Fibroblast of skin of abdomen (primary cell): ENCODE data around the gene SPESP1. TPM values are rescaled to one million over a fixed set of nuclear protein-coding genes. Genes with fewer than 3 reads are reported as not detected.
"Not testable (repeated sequence)": the region's sequence is repeated elsewhere in the genome, so short reads cannot be mapped to it uniquely, and the experiment has no call there.

Experiments used
- DNase-seq: peaks from one replicate; pipeline ENCODE4 v3.0.0-alpha.2; 2013
- polyA plus RNA-seq, 2 experiments: library from polyadenylated mRNA; unstranded; fragments of 120-200 nt; gene quantifications; one replicate each; pipeline ENCODE4 v1.2.1, GENCODE V29; 2013; ENCODE audit not compliant: insufficient read length in 2 of 2

The SPESP1 gene
- 3.8 TPM for polyA plus RNA-seq (2013, experiment 1 of 2; ENCODE audit: insufficient read length)
- 3.4 TPM for polyA plus RNA-seq (2013, experiment 2 of 2; ENCODE audit: insufficient read length)

DNA sequence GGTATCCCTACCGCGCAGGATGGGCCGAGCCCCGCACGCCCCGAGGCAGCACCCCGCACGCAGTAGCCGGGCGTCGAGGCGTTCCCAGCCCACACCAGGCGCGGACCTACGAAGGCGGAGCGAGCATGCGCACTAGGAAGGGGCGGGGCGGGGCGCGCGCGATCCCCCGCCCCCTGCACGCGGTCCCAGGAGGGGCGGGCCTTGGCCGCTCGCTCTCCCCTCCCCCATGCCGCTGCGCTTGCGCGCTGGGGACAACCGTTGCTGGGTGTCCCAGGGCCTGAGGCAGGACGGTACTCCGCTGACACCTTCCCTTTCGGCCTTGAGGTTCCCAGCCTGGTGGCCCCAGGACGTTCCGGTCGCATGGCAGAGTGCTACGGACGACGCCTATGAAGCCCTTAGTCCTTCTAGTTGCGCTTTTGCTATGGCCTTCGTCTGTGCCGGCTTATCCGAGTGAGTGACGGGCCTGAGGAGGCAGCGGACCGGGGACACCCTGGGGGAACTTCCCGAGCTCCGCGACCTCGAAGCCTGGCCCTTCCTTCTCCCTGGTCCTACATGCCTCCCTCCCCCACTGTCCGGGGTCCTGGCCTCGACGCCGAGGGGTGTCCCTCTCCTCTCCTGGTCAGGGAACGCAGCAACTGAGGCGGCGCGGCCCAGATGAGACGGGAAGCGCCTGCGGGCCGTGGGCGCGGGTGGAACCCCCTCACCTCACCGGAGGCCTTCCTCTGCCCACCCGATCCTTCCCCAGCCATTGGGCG is at the start of gene SPESP1:
SPESP1 (plus strand) TSS at position 258 of the 755 bp plus-strand sequence; CDS start at position 387, 129 bp downstream.
- DNase-seq, result peak; percentile 74

DNA sequence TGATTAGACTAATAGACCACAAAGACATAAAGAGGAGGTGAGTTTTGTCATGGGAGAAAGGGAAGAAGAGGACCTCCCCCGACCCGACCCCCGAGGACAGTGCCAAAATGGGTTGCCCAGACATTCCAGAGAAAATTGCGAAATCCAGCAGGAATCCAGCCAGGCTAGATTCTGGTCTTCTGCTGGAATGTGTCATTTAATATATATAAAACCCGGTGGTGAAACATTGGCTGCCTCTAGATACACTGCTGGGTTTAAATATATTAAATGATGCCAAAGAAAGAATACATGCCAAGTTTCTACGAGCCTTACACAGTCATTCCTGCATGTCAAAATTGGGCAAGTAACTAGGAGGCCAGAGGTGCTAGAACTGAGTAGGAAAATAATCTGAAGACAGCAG is 45.3 kb upstream of the SPESP1 start:
- peak; percentile 75 for DNase-seq

DNA sequence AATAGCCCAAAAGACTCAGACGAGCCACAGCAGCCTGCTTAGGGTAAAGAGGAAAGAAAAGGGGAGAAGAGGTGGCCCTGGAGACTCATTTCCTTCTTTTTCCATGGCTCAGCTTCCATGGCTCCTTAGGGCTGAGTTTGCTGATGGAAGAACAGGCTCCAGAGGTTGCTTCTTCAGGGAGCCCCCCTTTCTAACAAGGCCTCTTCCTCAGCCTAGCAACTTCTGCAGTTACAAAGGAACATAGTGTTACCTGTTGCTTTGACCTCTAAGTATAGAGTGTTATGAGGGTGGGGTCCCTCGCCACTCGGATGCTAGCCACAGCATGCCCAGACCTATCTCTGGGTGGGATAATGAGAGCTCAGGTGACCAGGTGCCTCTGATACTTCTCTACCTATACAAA is 43.2 kb upstream of the SPESP1 start:
- no peak for DNase-seq

DNA sequence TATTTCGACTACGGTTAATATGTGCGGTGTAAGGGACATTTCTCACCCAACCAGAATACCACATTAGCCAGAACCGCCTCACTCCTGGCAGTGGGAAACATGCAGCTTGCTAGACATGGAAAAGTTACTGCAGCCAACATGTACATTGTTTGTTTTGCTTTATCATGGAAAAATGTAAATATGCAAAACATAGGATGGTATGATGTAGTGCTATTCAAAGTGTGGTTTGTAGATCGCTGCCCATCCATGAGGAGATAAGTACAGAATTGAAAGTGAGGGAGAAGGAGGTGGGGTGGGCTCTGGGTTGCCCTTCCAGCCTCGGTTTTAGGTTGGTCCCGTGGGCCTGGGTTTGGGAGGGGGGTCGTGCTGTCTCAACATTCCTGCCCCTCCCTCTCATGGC is 42.5 kb upstream of the SPESP1 start:
- DNase-seq, result no peak

DNA sequence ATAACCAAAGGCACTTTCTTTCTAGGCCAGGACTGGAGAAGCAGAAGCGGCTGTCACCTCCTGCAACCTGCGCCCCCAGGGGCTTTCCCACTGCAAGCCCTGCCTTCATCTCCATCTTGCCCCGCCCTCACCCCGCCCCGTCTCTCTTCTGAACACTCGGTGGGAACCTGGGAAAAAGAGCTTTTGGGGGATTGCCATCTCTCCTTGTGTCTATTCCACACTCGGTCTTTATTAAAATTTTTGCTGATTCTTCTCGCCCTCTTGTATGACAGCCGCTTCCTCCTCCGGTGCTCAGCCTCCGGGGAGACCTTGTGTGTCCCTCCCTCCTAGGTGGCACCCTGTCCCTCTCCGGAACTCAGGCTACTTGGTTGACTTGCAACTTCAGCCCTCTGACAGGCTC is 41.9 kb upstream of the SPESP1 start:
- DNase-seq, result no peak

DNA sequence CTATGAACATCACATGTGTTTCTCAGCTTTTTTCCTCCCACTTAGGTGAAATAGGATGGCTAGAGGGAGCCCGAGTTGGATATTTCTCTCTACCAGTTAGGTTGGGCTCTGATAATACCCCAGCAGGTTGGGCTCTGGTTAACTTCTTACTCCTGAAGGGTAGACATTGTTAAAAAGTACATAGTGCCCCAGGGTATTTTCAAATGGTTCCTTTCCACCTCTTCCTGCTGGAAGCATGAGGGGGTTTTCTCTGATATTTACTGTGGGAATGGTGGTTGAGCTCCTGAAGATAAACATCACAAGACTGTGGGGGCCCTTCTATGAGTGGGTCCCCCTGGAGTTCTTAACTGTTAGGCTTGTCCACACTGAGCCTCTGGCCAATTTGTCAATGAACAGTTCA is 36.1 kb upstream of the SPESP1 start:
- no peak for DNase-seq

DNA sequence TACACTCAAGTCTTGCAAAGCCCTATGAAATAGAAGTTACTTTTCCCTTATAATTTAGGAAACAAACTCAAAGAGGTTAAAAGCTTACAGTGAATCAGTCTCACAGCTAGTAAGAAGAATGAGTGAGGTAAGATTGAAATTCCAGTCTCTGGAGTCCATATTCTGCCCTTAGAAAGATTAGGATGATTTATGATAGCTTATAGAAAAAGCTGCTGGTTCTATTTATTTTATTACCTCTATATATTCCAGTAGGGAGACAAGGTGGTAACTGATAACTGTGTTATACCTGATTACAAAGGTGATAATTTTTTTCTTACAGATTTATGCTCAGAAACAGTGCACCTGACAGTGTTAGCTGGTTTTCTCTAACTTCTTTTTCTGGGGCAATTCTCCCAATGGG is 34.1 kb upstream of the SPESP1 start:
- DNase-seq, result no peak

DNA sequence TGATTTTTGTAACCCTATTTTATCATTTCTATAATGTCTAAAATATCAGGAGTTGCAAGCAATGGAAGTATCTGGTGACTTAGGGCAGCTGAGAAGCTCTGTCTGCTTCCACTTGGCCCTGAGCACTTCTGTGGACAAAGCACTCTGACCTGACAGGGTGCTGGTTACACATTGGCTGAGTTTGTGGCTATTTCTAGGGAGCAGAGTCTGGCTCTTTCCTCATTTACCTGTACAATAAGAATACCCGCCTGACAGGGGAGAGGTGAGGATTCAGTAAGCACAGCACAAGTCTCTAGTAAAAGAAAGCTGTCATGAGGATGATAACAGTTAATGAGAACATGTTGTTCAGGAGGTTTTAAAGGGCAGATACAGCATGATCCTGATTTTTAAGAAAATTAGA is 33.3 kb upstream of the SPESP1 start:
- DNase-seq, result no peak

DNA sequence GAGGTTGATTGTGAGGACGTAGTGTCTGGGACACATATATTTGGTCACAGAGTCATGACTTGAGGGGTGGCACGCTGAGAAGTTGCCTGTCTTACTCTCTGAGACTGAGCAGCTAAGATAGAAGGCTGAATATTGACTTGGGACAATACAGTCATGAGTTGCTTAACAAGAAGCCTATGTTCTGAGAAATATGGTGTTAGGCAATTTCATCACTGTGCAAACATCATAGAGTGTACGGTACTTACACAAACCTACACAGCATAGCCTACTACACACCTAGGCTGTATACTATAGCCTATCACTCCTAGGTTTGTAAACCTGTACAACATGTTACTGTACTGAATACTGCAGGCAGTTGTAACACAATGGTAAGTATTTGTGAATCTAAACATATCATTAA is 30.3 kb upstream of the SPESP1 start:
- DNase-seq, result no peak

DNA sequence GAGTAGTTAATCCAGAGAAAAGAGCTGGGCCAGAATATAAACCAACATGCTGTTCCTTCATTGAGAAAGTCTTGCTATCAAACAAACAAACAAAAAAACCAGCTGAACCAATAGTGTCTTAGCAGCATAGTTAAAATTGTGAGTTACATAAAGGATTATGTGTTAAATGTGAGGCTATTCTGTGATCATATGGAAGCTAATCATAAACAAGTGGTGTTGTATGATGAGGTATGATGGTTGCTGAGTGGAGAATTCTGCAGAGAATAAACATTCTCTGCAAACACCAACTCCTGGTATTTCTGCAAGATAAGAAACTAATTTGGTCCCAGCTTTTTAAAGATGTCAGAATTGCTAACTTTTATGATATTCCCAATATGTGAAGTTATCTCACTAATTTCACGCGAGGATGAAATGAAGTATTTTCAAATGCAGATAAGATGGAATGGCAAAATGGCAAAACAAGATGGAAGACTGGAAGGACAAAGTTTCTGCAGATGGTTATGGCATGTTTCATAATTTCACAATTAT is 22.9 kb upstream of the SPESP1 start:
- DNase-seq, result no peak

DNA sequence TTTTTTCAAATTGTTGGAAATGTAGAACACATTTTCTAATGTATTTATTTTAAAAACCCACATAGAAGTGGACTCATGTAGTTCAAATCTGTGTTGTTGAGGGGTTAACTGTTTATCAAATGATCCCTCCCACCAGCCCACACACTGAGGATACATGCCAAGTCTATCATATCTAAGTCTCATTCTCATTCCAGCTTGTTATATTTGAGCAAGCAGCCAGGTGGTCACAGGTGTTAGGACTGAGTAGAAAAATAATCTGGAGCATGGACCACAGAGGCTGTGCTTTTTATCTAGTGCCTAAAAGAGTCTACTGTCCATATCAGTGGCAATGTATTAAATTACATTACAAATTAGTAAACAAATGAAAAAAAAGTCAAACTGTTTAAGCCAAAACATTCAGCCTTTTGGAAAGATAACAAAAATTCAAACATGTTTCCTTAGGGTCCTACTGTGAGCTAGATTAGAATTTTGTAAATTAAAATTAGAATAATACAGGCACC is 20.7 kb upstream of the SPESP1 start:
- DNase-seq, result no peak

DNA sequence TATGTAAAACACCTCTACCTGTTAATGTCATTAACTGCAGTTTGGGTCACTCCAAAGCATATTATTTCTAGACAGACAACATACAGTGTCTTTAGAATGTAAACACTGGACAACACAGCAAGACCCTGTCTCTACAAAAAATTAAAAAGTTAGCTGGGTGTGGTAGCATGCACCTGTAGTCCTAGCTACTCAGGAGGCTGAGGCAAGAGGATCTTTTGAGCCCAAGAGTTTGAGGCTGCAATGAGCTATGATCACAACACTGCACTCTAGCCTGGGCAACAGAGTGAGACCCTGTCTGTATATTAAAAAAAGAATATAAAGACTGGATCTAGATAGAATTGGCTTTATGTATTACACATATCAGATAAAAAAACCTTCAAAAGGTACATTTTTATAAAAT is 20.0 kb upstream of the SPESP1 start:
- no peak for DNase-seq

DNA sequence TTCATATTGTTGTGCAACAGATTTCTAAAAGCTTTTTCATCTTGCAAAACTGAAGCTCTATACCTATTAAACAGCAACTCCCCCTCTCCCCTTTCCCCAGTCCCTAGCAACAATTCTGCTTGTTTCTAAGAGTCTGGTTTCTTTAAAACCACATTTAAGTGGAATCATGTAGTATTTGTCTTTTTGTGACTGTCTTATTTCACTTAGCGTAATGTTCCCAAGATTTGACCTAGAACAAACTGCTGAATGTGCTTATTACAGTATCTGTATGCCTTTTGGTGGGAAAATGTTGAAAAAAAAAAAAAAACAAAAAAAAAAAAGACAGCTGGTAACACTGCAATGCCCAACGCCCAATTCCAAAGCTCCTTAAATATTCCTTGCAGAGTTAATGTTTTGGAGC is 19.5 kb upstream of the SPESP1 start:
- no peak for DNase-seq

DNA sequence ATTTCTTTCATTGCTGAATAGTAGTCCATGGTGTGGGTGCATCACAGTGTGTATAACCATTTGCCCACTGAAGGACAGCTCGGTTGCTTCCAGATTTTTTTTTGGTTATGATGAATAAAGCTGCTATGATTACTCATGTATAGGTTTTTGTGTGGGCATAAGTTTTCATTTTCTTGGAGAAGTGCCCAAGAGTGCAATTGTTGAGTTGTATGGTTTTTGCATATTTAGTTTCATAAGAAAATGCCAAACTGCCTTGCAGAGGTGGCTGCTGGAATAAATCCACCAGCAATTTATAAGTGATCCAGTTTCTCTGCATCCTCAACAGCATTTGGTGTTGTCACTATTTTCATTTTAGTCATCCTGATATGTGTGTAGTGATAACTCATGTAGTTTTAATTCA is 8.4 kb upstream of the SPESP1 start:
- no peak for DNase-seq

DNA sequence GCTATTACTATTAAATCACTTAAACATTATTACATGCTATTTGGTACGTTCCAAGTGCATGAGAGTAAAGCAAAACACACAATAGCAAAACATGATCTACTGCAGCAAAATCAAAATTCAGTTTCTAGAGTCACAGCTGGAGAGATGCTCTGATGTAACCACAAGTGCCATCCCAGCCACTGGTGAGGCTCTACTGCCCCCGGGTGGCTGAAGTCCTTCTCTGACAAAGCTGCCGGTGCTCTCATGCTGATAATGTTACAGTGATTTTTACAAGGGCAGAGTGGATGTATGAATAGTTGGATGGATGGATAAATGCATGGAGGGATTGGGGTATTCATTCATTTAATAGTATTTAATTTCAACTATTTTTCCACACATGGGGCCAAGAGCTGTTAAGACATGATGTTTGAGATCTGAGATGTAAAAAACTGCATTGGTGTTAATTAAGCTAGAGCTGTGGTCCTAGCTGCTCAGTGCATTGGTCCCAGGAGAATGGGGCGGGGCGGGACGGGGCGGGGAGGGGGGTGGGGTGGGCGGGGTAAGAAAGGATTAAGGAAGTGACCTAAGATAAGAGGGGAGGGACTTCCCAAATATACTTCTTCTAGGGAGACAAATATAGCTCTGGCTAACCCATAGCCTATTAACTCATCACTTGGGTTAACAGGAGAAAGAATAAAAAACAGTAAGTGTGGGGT is 5.3 kb upstream of the SPESP1 start:
- DNase-seq, result peak; percentile 74

DNA sequence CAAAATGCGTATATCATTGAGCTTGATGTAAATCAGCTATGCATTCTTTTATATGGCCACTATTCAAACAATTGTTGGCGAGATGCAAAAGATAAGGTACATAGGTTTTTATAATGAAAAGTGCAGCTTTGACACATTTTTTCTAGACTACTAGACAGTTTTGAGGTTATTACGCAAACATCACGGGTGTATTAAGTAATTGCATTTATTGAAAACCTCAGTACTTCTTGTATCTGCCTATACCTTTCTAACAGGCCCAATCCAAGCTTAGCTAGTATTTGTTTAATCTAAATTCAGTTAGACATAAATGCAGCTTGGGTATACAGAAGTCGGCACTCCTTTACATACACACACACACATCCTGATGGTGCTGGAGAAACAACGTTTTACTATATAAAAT is 2.7 kb downstream of the SPESP1 start:
- DNase-seq, result no peak

DNA sequence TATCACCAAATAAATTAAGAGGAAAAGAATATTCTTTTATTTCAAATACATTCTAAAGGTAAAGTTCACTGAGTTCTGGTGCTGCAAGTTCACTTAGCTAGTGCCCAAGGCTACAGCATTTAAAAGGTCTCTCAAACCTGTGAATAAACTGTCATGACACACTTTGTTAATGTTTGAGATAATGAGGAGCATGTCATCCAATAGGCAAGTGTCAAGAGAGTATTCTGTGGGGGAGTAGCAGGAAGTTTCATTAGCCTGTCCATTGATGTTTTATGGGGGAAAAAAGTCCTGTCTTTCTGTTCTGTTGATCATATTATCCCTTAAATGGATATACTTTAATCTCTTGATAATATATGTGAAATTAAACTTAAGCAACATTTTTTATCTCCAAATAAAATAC is 4.0 kb downstream of the SPESP1 start:
- DNase-seq, result no peak

DNA sequence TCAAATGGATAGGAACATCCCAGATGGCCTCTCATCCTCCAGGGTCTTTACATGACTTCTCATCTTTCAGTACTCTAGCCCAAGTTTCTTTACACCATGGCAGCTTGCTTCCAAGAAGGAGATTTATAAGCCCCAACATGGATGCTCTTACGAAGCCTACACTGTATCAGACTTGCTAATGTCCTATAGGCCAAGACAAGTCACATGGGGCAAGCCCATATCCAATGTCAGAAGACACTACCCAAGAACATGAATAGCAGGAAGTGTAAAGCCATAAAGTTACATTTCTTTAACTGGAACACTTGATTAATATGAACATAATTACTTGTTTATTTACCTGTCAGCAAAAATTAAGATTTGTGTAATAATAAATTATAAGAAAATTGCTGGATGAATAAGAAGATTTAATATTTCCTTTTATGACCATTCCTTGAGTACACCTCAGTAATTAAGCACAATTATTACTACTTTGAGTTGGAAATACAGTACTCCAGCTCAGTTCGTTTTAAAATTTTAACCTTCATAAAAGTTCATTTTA is 5.1 kb downstream of the SPESP1 start:
- no peak for DNase-seq

DNA sequence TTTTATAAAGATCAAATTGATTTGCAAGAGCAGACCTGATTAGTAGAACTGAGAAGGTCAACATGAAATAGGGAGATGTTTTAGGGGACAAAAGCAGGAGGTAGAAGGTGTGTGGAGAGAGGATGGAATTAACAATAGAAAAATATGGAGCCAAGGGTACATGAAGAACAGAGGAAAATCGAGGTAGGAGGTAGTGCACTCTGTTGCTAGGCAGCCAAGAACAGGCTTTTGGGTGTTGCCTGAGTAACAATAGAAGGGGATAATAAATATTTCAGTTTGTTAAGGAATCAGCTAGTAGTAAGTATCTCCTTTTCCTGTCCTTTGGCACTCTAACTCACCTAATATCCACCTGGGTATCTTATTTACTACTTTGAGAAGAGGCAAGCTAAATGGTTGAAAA is 9.2 kb downstream of the SPESP1 start:
- no peak for DNase-seq

DNA sequence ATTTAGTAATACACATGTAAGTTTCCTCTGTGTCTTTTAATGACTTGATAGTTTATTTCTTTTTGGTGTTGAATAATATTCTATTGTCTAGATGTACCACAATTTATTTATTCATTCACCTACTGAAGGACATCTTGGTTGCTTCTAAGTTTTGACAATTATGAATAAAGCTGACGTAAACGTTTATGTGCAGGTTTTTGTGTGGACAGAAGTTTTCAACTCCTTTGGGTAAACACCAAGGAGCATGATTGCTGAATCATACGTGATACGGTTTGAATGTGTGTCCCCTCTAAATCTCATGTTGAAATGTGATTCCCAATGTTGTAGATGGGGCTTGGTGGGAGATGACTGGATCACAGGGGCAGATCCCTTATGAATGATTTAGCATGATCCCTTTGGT is 21.5 kb downstream of the SPESP1 start:
- DNase-seq, result no peak

DNA sequence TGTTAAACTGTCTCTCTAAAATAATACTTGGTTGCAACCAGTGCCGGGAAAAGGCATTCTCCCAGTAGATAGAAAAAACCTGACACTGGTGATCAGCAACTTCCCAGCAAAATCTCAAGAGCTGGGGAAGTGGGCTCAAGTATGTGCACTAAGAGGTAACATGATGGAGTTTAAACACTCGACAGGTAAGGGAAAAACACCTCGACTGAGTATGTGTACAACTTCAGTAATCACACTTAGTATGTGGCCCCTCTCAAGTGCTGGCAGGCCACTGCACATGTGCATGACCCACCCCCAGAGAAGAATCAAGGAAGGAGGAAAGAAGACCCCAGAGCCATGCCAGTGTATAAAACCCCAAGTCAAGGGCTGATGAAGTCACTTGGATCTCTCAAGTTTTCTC is 27.4 kb downstream of the SPESP1 start:
- no peak for DNase-seq

DNA sequence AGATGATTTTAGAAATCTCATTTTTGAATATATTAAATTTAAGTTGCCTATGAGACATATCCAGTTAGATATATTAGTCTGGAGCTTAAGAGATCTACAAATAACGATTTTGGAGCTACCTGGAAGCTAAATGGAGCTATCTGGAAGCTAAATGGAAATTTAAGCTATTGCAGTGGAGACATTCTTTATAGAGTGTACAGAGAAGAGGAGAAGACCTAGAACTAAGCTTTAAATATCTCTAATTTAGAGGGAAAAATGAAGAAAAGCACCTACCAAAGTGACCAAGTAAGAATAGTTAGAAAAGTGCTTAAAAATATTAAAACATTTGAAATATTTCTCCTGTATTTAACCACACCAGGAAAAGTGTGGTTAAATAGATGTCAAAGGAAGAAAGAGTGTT is 28.3 kb downstream of the SPESP1 start:
- DNase-seq, result no peak

DNA sequence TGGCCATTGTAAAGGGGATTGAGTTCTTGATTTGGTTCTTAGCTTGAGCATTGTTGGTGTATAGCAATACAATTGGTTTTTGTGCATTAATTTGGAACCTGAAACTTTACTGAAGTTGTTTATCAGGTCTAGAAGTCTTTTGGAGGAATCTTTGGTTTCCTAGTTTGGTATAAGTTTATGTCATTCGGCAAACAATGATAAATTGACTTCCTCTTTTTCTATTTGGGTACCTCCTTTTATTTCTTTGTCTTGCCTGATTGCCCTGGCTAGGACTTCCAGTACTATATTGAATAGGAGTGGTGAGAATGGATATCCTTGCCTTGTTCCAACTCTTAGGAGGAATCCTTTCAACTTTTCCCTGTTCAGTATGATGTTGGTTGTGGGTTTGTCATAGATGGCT is 32.1 kb downstream of the SPESP1 start:
- DNase-seq, result no peak

DNA sequence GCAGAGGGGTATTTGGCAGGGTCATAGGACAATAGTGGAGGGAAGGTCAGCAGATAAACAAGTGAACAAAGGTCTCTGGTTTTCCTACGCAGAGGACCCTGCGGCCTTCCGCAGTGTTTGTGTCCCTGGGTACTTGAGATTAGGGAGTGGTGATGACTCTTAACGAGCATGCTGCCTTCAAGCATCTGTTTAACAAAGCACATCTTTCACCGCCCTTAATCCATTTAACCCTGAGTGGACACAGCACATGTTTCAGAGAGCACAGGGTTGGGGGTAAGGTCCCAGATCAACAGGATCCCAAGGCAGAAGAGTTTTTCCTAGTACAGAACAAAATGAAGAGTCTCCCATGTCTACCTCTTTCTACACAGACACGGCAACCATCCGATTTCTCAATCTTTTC is 33.4 kb downstream of the SPESP1 start:
- DNase-seq, result not testable (repeated sequence)
